Measurements from ENCODE around the gene LHX1. TPM values are rescaled to one million over a fixed set of nuclear protein-coding genes. Genes with fewer than 3 reads are reported as not detected.

LHX1 gene
- total and polyA plus RNA-seq, 9 of the 15 experiments (the other 6 are each of a cell fraction or from before 2014, with no cell fraction given): 0.05 to 0.64 (median 0.07) TPM; not detected in 6

GRCh38 chr17:36948717-36949460 is 11.6 kb downstream of the LHX1 start, which contains the start of gene AATF (continued):
- no peak for TF ChIP-seq NFIX (CRISPR knock-in tag; IDR thresholded peaks at IDR 0.05; ENCODE audit: low read depth)
- no peak for TF ChIP-seq NCOA2 (IDR thresholded peaks at IDR 0.05; ENCODE audit: partially characterized antibody in 2 of 2)
- TF ChIP-seq RFX5 (IDR thresholded peaks at IDR 0.05; ENCODE audit: low read depth, low read length): no peak
- TF ChIP-seq NFE2 (IDR thresholded peaks at IDR 0.05; ENCODE audit: low read depth): no peak
- no peak for TF ChIP-seq TBL1XR1 (IDR thresholded peaks at IDR 0.05; ENCODE audit: low read length in 2 of 2)
- no peak for TF ChIP-seq PRMT5 (CRISPR knock-in tag; IDR thresholded peaks at IDR 0.05)
- no peak for TF ChIP-seq ZNF121 (CRISPR knock-in tag; conservative IDR thresholded peaks at IDR 0.05)
- no peak for TF ChIP-seq ZNF197 (CRISPR knock-in tag; IDR thresholded peaks at IDR 0.05; ENCODE audit: low read depth)
- TF ChIP-seq FOS (IDR thresholded peaks at IDR 0.05; ENCODE audit: extremely low read depth, insufficient read length): no peak
- no peak for TF ChIP-seq ZBTB9 (CRISPR knock-in tag; IDR thresholded peaks at IDR 0.05)
- TF ChIP-seq CHD2 (IDR thresholded peaks at IDR 0.05; ENCODE audit: low read depth, low read length): peak; percentile 19; the same call in 1 of the 2 replicates
- peak; percentile 85 for TF ChIP-seq PHF20 (IDR thresholded peaks at IDR 0.05; ENCODE audit: partially characterized antibody)
- TF ChIP-seq POLR2AphosphoS2 (IDR thresholded peaks at IDR 0.05; ENCODE audit: low read length): no peak
- TF ChIP-seq DDX20 (tag; IDR thresholded peaks at IDR 0.05; ENCODE audit: low read depth): no peak
- TF ChIP-seq ZNF785 (CRISPR knock-in tag; IDR thresholded peaks at IDR 0.05): no peak
- TF ChIP-seq ZNF407 (IDR thresholded peaks at IDR 0.05; ENCODE audit: low read depth): no peak
- no peak for TF ChIP-seq CBX5 (IDR thresholded peaks at IDR 0.05; ENCODE audit: borderline replicate concordance, low read depth)
- no peak for TF ChIP-seq CAMTA2 (CRISPR knock-in tag; conservative IDR thresholded peaks at IDR 0.05)
- TF ChIP-seq COPS2 (conservative IDR thresholded peaks at IDR 0.05): no peak
- TF ChIP-seq KLF10 (CRISPR knock-in tag; IDR thresholded peaks at IDR 0.05): no peak
- peak; percentile 93 for TF ChIP-seq PHF8 (IDR thresholded peaks at IDR 0.05; ENCODE audit: borderline replicate concordance, low read length)
- peak; percentile 99 for TF ChIP-seq ELF1 (tag; IDR thresholded peaks at IDR 0.05)
